Endometrial microvascular endothelial cells (primary cell): Measurements from ENCODE around the gene ZKSCAN8. TPM values are rescaled to one million over a fixed set of nuclear protein-coding genes. Genes with fewer than 3 reads are reported as not detected.

Source experiments
- in situ Hi-C: cut with HindIII; loops from 2 replicates; pipeline ENCODE4 v1.10.0; 2017; ENCODE audit warnings: low sequenced_read_pairs, low pct_unique_long_range_greater_than_20kb; ENCODE audit errors: inconsistent ontology term
- total RNA-seq: library from RNA; depleted of rRNA; stranded (reverse); fragments of >200 nt; gene quantifications from one replicate; pipeline ENCODE4 v1.2.3, GENCODE V29; 2015; ENCODE audit errors: inconsistent ontology term

ZKSCAN8 gene
- total RNA-seq, 1 donor from 2014 or later = 11.2 TPM

- in situ Hi-C loops = no loop called here
These were observed 4.8 kb upstream of the ZKSCAN8 start for GRCh38 chr6:28136585-28137504.

GRCh38 chr6:28137505-28137981, 4.1 kb upstream of the ZKSCAN8 start:
- in situ Hi-C loops = no loop called here

- in situ Hi-C loops = no loop called here
These were observed 1.7 kb upstream of the ZKSCAN8 start for GRCh38 chr6:28139860-28140543.

- in situ Hi-C loops = no loop called here
These were observed 1.1 kb upstream of the ZKSCAN8 start for GRCh38 chr6:28140616-28141015.

GRCh38 chr6:28142446-28142845, 763 bp downstream of the ZKSCAN8 start:
- in situ Hi-C loops = no loop called here

- in situ Hi-C loops = no loop called here
These were observed 3.5 kb downstream of the ZKSCAN8 start for GRCh38 chr6:28145231-28145630.

DNA sequence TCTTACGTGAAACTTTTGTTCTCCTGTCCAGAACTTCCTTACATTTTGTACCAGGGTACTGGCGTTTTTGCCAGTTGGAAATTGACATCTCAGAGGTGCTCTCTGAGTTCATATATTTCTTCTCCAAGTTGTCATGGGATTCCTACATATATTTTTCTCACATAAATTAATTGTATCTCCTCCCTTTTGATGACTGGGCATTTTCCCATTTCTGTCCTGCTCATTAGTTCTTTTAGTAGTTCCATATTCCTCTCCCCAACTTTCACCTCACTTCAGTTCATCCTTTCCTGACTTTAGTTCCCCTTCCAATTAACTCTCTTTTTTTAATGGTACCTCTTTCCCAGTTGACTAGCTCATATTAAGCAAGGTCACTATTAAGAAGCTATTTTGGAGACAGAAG, 10.8 kb downstream of the ZKSCAN8 start:
- in situ Hi-C loops = no loop called here

DNA sequence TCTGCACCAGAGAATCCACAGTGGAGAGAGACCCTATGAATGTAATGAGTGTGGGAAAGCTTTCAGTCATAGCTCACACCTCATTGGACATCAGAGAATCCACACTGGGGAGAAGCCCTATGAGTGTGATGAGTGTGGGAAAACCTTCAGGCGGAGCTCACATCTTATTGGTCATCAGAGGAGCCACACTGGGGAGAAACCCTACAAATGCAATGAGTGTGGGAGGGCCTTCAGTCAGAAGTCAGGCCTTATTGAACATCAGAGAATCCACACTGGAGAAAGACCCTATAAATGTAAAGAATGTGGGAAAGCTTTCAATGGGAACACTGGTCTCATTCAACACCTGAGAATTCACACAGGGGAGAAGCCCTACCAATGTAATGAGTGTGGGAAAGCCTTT, 11.9 kb downstream of the ZKSCAN8 start:
- in situ Hi-C loops = no loop called here

DNA sequence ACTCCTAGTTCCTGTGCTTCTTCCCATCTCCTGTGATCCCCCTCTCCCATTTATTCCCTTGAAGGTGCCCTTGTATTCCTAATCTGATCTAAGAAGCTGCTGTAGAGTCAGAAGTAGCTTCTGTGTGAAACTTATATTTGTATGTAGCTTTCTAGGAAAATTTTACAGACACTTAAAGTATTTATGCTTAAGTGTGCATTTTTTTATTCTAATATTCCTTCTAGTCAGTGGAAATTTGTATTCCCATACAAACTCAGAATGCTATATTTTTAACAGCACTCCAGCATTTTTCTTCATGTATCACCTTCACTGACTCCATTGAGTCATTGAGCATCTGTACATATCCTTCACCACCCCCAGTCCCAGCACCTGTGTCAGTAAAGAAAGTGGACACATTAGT, 12.7 kb downstream of the ZKSCAN8 start:
- in situ Hi-C loops = no loop called here

- in situ Hi-C loops = no loop called here
These were observed 16.6 kb downstream of the ZKSCAN8 start for GRCh38 chr6:28158318-28158717.

DNA sequence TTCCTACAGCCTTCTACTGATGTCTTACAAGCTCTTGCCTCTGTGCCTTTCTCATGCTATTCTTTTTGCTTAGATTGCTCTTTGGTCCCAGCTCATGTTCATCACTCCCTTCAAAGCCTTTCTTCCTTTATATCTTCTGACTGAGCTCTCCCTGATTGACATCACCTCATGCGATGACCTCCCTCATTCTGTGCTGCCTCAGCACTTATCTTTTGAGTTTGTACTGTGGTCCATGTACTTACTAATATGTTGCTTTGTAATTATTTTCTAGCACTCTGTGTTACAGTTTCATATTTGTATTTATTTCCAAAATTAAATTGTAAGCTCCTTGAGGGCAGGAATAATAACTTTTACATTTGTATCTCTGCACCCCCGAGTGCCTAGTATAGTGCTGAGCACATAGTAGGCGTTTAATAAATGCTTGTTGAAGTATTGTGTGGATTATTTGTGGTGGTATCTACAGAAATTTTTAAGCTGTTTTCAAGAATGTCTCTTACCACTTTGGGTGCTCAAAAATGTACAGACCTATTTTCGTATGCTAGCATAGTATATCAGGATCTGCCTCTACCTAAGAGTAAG, 17.4 kb downstream of the ZKSCAN8 start:
- in situ Hi-C loops = no loop called here

DNA sequence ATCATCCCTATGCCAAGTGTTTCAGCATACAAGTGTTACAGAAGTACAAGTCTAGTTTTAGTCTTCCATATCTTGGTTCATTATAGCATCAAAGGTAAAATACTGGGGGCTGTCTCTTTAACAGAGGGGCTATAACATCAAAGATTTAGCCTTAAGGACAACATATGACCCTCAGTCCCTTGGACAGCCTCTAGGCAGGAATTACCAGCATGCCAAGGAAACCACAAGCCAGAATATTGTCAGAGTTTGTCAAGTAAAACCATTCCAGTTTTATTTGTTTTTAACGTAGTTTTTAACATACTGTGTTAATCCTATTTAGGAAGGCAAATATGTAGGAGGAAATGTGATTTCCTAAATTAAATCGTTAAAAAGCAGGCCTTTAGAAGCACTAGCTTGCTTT, 18.6 kb downstream of the ZKSCAN8 start:
- in situ Hi-C loops = no loop called here

GRCh38 chr6:28161410-28162079, 19.9 kb downstream of the ZKSCAN8 start:
- in situ Hi-C loops = no loop called here

DNA sequence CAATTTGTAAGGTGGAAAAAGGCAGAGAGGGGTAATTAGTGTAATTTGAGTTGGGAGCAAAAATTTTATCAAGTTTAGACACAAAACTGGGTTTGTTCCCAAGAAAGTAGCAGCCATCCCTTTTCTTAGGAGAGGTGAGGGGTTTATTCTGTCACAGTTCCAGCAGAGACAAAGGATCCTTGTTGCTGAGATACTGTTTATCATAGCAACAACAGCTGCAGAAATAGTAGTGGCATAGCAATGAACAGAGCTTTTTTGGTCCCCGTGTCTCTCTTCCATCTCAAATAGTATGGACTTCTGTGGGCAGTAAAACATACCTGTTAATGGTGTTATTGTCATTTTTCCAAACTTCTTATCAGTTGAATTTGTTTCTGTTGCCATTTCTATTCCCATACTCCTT, 23.9 kb downstream of the ZKSCAN8 start:
- in situ Hi-C loops = no loop called here

- in situ Hi-C loops = no loop called here
These were observed 25.4 kb downstream of the ZKSCAN8 start for GRCh38 chr6:28167068-28167467.

- in situ Hi-C loops = no loop called here
These were observed 26.2 kb downstream of the ZKSCAN8 start for GRCh38 chr6:28167926-28168325.

DNA sequence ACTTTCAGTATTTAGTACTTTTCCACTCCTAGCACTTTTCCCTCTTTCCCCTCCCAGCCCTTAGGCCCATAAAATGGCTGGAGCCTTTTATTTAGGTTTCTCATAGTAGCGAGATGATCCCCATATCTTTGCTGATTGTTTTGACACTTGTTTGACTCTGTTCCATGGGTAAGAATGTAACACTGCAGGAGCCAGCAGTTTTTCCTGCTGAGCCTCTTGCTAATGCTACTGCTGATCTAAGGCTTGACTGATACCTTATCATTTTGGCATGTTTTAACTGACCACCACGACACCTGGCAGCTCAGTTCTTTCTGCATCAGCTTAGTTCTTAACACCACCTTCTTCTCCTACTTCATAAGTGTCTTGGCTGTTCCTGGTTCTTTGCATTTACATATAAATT, 29.6 kb downstream of the ZKSCAN8 start:
- in situ Hi-C loops = no loop called here

GRCh38 chr6:28172006-28172405, 30.3 kb downstream of the ZKSCAN8 start:
- in situ Hi-C loops = no loop called here

DNA sequence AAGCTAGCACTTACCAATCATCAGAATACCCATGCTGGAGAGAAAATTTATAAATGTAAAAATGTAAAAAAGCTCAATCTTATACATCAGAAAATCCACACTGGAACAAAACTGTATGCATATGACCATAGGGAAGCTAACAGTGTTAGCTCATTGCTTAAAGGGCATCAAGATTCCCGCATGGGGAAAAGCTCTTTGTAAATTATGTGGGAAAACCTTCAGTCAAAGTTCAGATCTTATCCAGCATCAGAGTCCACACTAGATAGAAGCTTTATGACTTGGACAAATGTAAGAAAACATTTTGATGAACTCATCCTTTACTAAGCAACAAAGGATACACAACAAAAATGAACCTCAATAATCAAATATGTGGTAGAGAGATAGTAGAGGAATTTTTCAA, 34.7 kb downstream of the ZKSCAN8 start:
- in situ Hi-C loops = no loop called here
